ENCODE data around the gene TNNI3K. TPM values are rescaled to one million over a fixed set of nuclear protein-coding genes. Genes with fewer than 3 reads are reported as not detected.

TNNI3K gene
- total RNA-seq, 1 experiment from 2014 or later = not detected

GRCh38 chr1:74392186-74392585 is 157.0 kb downstream of the TNNI3K start:
- ChIA-PET POLR2A (ENCODE audit: low non-redundant PET) (no interaction called here), CTCF (no interaction called here)
- BruUV-seq (replicated peaks) = no TSS peak
- H3K4me1 ChIP-seq (ENCODE audit: insufficient read depth, low read length, poor library complexity, severe bottlenecking) = no peaks in the 10 kb centered on the region
- no peak overlapping the region for H3K27ac ChIP-seq (ENCODE audit: low read depth, low read length, poor library complexity, severe bottlenecking)
- no peaks in the 10 kb centered on the region for H3K27me3 ChIP-seq (replicated peaks; ENCODE audit: insufficient read depth, low read depth, low read length, poor library complexity)
- intact Hi-C loops (cut with micrococcal nuclease; ENCODE audit: unreplicated experiment) = no loop called here
- no peak overlapping the region for H3K4me3 ChIP-seq (ENCODE audit: low read depth, low read length, poor library complexity, severe bottlenecking)
- no peaks in the 10 kb centered on the region for H3K9me3 ChIP-seq (ENCODE audit: low read depth, low read length, poor library complexity, severe bottlenecking)
- no peak for TF ChIP-seq CTCF (conservative IDR thresholded peaks at IDR 0.05; ENCODE audit: low read depth, low read length)
- no peak for TF ChIP-seq EZH2 (IDR thresholded peaks at IDR 0.05; ENCODE audit: borderline replicate concordance, low read depth, low read length, poor library complexity, severe bottlenecking)
- no peaks in the 10 kb centered on the region for H3K36me3 ChIP-seq (ENCODE audit: insufficient read depth, low read length, poor library complexity, severe bottlenecking)
- DNase-seq (ENCODE audit: low spot score) = no peak

GRCh38 chr1:74392840-74393239 is 157.7 kb downstream of the TNNI3K start:
- DNase-seq (ENCODE audit: low spot score) = no peak
- H3K4me1 ChIP-seq (ENCODE audit: insufficient read depth, low read length, poor library complexity, severe bottlenecking) = no peaks in the 10 kb centered on the region
- no peaks in the 10 kb centered on the region for H3K9me3 ChIP-seq (ENCODE audit: low read depth, low read length, poor library complexity, severe bottlenecking)
- no peak for TF ChIP-seq EZH2 (IDR thresholded peaks at IDR 0.05; ENCODE audit: borderline replicate concordance, low read depth, low read length, poor library complexity, severe bottlenecking)
- TF ChIP-seq CTCF (conservative IDR thresholded peaks at IDR 0.05; ENCODE audit: low read depth, low read length) = no peak
- no peaks in the 10 kb centered on the region for H3K36me3 ChIP-seq (ENCODE audit: insufficient read depth, low read length, poor library complexity, severe bottlenecking)
- POLR2A ChIA-PET (ENCODE audit: low non-redundant PET) = no interaction called here
- intact Hi-C loops (cut with micrococcal nuclease; ENCODE audit: unreplicated experiment) = no loop called here
- no peak overlapping the region for H3K4me3 ChIP-seq (ENCODE audit: low read depth, low read length, poor library complexity, severe bottlenecking)
- no peak overlapping the region for H3K27ac ChIP-seq (ENCODE audit: low read depth, low read length, poor library complexity, severe bottlenecking)
- BruUV-seq (replicated peaks) = no TSS peak
- H3K27me3 ChIP-seq (replicated peaks; ENCODE audit: insufficient read depth, low read depth, low read length, poor library complexity) = no peaks in the 10 kb centered on the region
- CTCF ChIA-PET = no interaction called here

DNA sequence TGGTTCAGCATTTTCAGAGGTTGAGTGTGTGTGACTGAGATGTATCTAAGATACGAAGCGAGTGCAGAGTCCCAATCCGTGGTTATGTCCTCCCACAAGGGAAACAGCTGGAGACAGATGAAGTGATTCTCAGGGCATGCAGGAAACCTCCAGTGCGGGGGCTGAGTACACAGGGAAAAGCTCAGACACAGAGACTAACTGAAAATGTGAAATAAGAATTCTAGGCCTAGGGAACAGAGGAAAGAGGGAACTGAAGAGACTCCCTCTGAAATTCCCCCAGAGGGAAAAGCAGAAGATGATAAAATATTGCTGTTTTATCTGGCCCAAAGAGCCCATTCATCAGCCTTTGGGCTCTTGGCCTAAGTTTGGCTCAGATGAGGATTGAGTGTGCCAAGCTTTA is 160.4 kb downstream of the TNNI3K start:
- CTCF ChIA-PET = no interaction called here

More for the DNA sequence above, 160.4 kb downstream of the TNNI3K start:
- H3K27ac ChIP-seq (ENCODE audit: low read depth, low read length, poor library complexity, severe bottlenecking) = no peak overlapping the region
- POLR2A ChIA-PET (ENCODE audit: low non-redundant PET) = no interaction called here
- no peaks in the 10 kb centered on the region for H3K36me3 ChIP-seq (ENCODE audit: insufficient read depth, low read length, poor library complexity, severe bottlenecking)
- intact Hi-C loops (cut with micrococcal nuclease; ENCODE audit: unreplicated experiment) = no loop called here
- no peaks in the 10 kb centered on the region for H3K27me3 ChIP-seq (replicated peaks; ENCODE audit: insufficient read depth, low read depth, low read length, poor library complexity)
- TF ChIP-seq EZH2 (IDR thresholded peaks at IDR 0.05; ENCODE audit: borderline replicate concordance, low read depth, low read length, poor library complexity, severe bottlenecking) (no peak), CTCF (conservative IDR thresholded peaks at IDR 0.05; ENCODE audit: low read depth, low read length) (no peak)
- no peak overlapping the region for H3K4me3 ChIP-seq (ENCODE audit: low read depth, low read length, poor library complexity, severe bottlenecking)
- DNase-seq (ENCODE audit: low spot score) = no peak
- BruUV-seq (replicated peaks) = no TSS peak
- H3K9me3 ChIP-seq (ENCODE audit: low read depth, low read length, poor library complexity, severe bottlenecking) = no peaks in the 10 kb centered on the region
- no peaks in the 10 kb centered on the region for H3K4me1 ChIP-seq (ENCODE audit: insufficient read depth, low read length, poor library complexity, severe bottlenecking)
